Placental epithelial cell (primary cell): ENCODE data around the gene CPEB1. TPM values are rescaled to one million over a fixed set of nuclear protein-coding genes. Genes with fewer than 3 reads are reported as not detected.

Experiments
- total RNA-seq: library from RNA; depleted of rRNA; stranded (reverse); fragments of >200 nt; gene quantifications from 2 replicates; pipeline ENCODE4 v1.2.3, GENCODE V29; 2012

CPEB1 gene
- total RNA-seq, result not detected in 2 replicates

GRCh38 chr15:82647045-82647834 lies at the start of gene CPEB1:
TSS of gene CPEB1 (minus strand) at chr15:82647363. CDS start at chr15:82628459, 18,904 bp downstream.

GRCh38 chr15:82540055-82540983 lies 106.8 kb downstream of the CPEB1 start, which contains the start of gene RPS17:
TSS of gene RPS17 (minus strand) at chr15:82540457. CDS start at chr15:82540428, 29 bp downstream.

Other genes with a start within 250 kb of the CPEB1 start
- 0.76 and 1.2 TPM in 2 replicates for gene GOLGA6L9, start 217.5 kb downstream of the CPEB1 start, total RNA-seq
- 1,201 and 1,579 TPM in 2 replicates for gene RPS17, start 106.9 kb downstream of the CPEB1 start, total RNA-seq
- gene AP3B2, start 62.5 kb upstream of the CPEB1 start, total RNA-seq, result under 0.01 and 0.11 TPM in 2 replicates
- gene FSD2, start 158.7 kb upstream of the CPEB1 start, total RNA-seq, result not detected in 2 replicates
- 5.0 and 5.5 TPM in 2 replicates for gene WHAMM, start 162.3 kb upstream of the CPEB1 start, total RNA-seq